HFFc6 (cell line): ENCODE results near the gene SLC2A8. TPM values are rescaled to one million over a fixed set of nuclear protein-coding genes. Genes with fewer than 3 reads are reported as not detected.

Source experiments
- DNase-seq: peaks from one replicate; pipeline ENCODE4 v3.0.0-alpha.2; 2018
- H3K27ac Mint-ChIP-seq: 2 replicates; pipeline ENCODE4 v1.8.0; 2020; ENCODE audit warnings: mild to moderate bottlenecking, mixed read lengths
- H3K27me3 Mint-ChIP-seq: 2 replicates; pipeline ENCODE4 v1.8.0; 2021; ENCODE audit warnings: mild to moderate bottlenecking, moderate library complexity, mixed read lengths; ENCODE audit not compliant: insufficient read depth
- H3K36me3 Mint-ChIP-seq: 2 replicates; pipeline ENCODE4 v1.8.0; 2021; ENCODE audit warnings: low read depth, mixed read lengths
- H3K4me1 Mint-ChIP-seq: 2 replicates; pipeline ENCODE4 v1.8.0; 2020; ENCODE audit warnings: low read depth, mixed read lengths
- H3K4me3 Mint-ChIP-seq: 2 replicates; pipeline ENCODE4 v1.8.0; 2020; ENCODE audit warnings: mild to moderate bottlenecking, moderate library complexity, mixed read lengths
- H3K9me3 Mint-ChIP-seq: 2 replicates; pipeline ENCODE4 v1.8.0; 2020; ENCODE audit warnings: mild to moderate bottlenecking, mixed read lengths
- CTCF ChIP-seq: fragments of 200-600 bp; sonication (generic); IDR thresholded peaks from 2 replicates; pipeline ENCODE4 v1.5.0; 2021; ENCODE audit warnings: antibody characterized with exemption, mild to moderate bottlenecking
- total RNA-seq, 6 experiments: library from RNA; stranded (reverse); fragmentation: NEBNext Ultra II Directional; extraction: Animal tissue kit (Norgen Biotek cat#: 25700); gene quantifications; 2 replicates in 1 of 6; 3 replicates in 5 of 6; pipeline ENCODE4 v1.2.3, GENCODE V29; 2021

Gene SLC2A8
- total RNA-seq, 6 experiments from 2014 or later, result 11.5 to 13.6 (median 12.5) TPM

DNA sequence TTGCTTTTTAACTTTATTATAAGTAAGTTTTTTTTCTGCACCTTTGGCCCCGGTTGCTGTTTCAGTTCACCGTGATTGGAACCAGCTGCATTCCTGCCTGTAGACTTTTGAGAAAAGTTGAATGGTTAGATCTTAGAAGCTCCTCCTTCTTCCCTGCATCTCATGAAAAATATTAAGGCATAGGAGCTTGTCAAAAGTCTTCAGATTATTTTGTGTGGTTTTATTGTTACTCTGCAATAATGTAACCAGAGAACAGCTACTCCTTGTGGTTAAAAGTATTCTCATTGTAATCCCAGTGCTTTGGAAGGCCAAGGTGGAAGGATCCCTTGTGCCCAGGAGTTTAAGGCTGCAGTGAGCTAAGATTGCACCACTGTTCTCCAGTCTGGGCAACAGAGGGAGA is 3.3 kb upstream of the SLC2A8 start:
- H3K9me3 Mint-ChIP-seq, result no peaks in the 10 kb centered on the region
- no peak overlapping the region for H3K4me3 Mint-ChIP-seq
- peaks cover 6% of the 10 kb centered on the region for H3K27me3 Mint-ChIP-seq
- TF ChIP-seq CTCF, result peak; percentile 61
- H3K4me1 Mint-ChIP-seq, result peaks cover 34% of the 10 kb centered on the region
- H3K27ac Mint-ChIP-seq, result no peak overlapping the region
- DNase-seq, result peak; percentile 24
- H3K36me3 Mint-ChIP-seq, result no peaks in the 10 kb centered on the region

GRCh38 chr9:127395497-127396252 is 1.3 kb upstream of the SLC2A8 start:
- no peaks in the 10 kb centered on the region for H3K36me3 Mint-ChIP-seq
- no peak overlapping the region for H3K27ac Mint-ChIP-seq
- no peak for TF ChIP-seq CTCF
- H3K4me1 Mint-ChIP-seq, result peaks cover 26% of the 10 kb centered on the region
- no peak for DNase-seq
- H3K4me3 Mint-ChIP-seq, result peak overlapping the region; percentile 81
- peaks cover 6% of the 10 kb centered on the region for H3K27me3 Mint-ChIP-seq
- no peaks in the 10 kb centered on the region for H3K9me3 Mint-ChIP-seq

- no peaks in the 10 kb centered on the region for H3K9me3 Mint-ChIP-seq
- peak overlapping the region; percentile 81 for H3K4me3 Mint-ChIP-seq
- H3K27me3 Mint-ChIP-seq, result peaks cover 6% of the 10 kb centered on the region
- no peak for TF ChIP-seq CTCF
- H3K4me1 Mint-ChIP-seq, result peaks cover 26% of the 10 kb centered on the region
- DNase-seq, result no peak
- H3K36me3 Mint-ChIP-seq, result no peaks in the 10 kb centered on the region
- no peak overlapping the region; the same call in 1 of the 2 replicates for H3K27ac Mint-ChIP-seq
These were observed 639 bp upstream of the SLC2A8 start for GRCh38 chr9:127396253-127396807.

DNA sequence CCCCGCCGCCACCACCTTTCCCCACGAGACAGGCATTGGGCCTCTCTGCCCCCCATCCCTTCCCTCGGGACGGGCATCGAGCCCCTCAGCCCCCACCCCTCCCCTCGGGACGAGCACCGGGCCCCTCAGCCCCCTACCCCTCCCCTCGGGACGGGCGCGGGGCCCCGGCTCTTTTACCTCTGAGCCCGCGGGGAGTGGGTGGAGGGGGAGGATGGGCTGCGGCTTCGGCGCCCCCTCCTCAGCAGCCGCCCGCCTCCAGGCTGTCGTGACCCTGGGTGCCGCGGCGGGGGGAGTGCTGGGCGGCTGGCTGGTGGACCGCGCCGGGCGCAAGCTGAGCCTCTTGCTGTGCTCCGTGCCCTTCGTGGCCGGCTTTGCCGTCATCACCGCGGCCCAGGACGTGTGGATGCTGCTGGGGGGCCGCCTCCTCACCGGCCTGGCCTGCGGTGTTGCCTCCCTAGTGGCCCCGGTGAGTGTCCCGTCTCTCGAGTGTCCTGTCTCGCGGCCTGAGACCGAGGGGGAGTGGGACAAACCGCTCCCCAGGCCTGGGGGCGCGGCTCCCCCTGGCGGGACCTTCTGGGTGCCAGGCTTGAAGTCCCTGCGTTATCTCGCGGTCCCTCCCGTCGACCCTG is 791 bp downstream of the SLC2A8 start:
- H3K27ac Mint-ChIP-seq, result no peak overlapping the region
- DNase-seq, result peak; percentile 12
- H3K9me3 Mint-ChIP-seq, result no peaks in the 10 kb centered on the region
- H3K27me3 Mint-ChIP-seq, result no peaks in the 10 kb centered on the region; the same call in none of the 2 replicates
- no peaks in the 10 kb centered on the region for H3K36me3 Mint-ChIP-seq
- H3K4me3 Mint-ChIP-seq, result peak overlapping the region; percentile 83
- peak; percentile 68 for TF ChIP-seq CTCF
- peaks cover 26% of the 10 kb centered on the region for H3K4me1 Mint-ChIP-seq

GRCh38 chr9:127398275-127398647 is 1.3 kb downstream of the SLC2A8 start:
- H3K4me3 Mint-ChIP-seq, result peak overlapping the region; percentile 83
- H3K27ac Mint-ChIP-seq, result no peak overlapping the region
- no peaks in the 10 kb centered on the region; the same call in none of the 2 replicates for H3K27me3 Mint-ChIP-seq
- peak; percentile 22; the same call in 1 of the 2 replicates for TF ChIP-seq CTCF
- no peaks in the 10 kb centered on the region for H3K36me3 Mint-ChIP-seq
- no peaks in the 10 kb centered on the region for H3K9me3 Mint-ChIP-seq
- no peak for DNase-seq
- H3K4me1 Mint-ChIP-seq, result peaks cover 26% of the 10 kb centered on the region
